ENCODE results near the gene AIFM3.

AIFM3 gene

GRCh38 chr22:20991252-20992055 lies 24.4 kb downstream of the AIFM3 start:
- no peak for DNase-seq

GRCh38 chr22:20992056-20992442 lies 25.0 kb downstream of the AIFM3 start:
- no peak for DNase-seq

- no peak for DNase-seq
Observed at GRCh38 chr22:20992456-20993303, 25.6 kb downstream of the AIFM3 start.

GRCh38 chr22:20993304-20994127 lies 26.5 kb downstream of the AIFM3 start:
- no peak for DNase-seq

GRCh38 chr22:20994128-20994901 lies 27.3 kb downstream of the AIFM3 start:
- no peak for DNase-seq

- DNase-seq, result no peak
Observed at GRCh38 chr22:20994902-20995241, 27.8 kb downstream of the AIFM3 start.

GRCh38 chr22:20995329-20996030 lies 28.4 kb downstream of the AIFM3 start:
- no peak for DNase-seq

GRCh38 chr22:20996031-20996410 lies 29.0 kb downstream of the AIFM3 start:
- no peak for DNase-seq

- DNase-seq, result no peak
Observed at GRCh38 chr22:20996598-20997535, 29.8 kb downstream of the AIFM3 start.

GRCh38 chr22:20997536-20998257 lies 30.6 kb downstream of the AIFM3 start:
- DNase-seq, result no peak

- no peak for DNase-seq
Observed at GRCh38 chr22:20998411-20999336, 31.6 kb downstream of the AIFM3 start.

GRCh38 chr22:20999350-21000206 lies 32.5 kb downstream of the AIFM3 start:
- no peak for DNase-seq

- DNase-seq, result no peak
Observed at GRCh38 chr22:21000207-21000986, 33.3 kb downstream of the AIFM3 start.

- no peak for DNase-seq
Observed at GRCh38 chr22:21000987-21001600, 34.0 kb downstream of the AIFM3 start.

- peak; percentile 92 to 98 (median 96) for DNase-seq
Observed at GRCh38 chr22:21001601-21002325, 34.7 kb downstream of the AIFM3 start, which contains the start of gene THAP7. THAP7 (minus strand) TSS chr22:21002118; CDS start chr22:21001911, 207 bp downstream.

- DNase-seq, result no peak
Observed at GRCh38 chr22:21003782-21004181, 36.7 kb downstream of the AIFM3 start.
